ENCODE measurements around the gene VAMP5.

VAMP5 gene

GRCh38 chr2:85598594-85599340, 14.5 kb downstream of the VAMP5 start:
- H3K4me3 ChIP-seq (replicated peaks in 1 of 2; ENCODE audit: low read depth in 2 of 2, low read length in 2 of 2) = no peak overlapping the region
- TF ChIP-seq CTCF (IDR thresholded peaks at IDR 0.05; ENCODE audit: low read depth, low read length) = no peak
- DNase-seq (ENCODE audit: low read depth in 2 of 2) = no peak

- no peak for TF ChIP-seq CTCF (IDR thresholded peaks at IDR 0.05; ENCODE audit: low read depth, low read length)
- DNase-seq (ENCODE audit: low read depth in 2 of 2) = no peak
- no peak overlapping the region for H3K4me3 ChIP-seq (replicated peaks in 1 of 2; ENCODE audit: low read depth in 2 of 2, low read length in 2 of 2)
These were observed 15.4 kb downstream of the VAMP5 start for GRCh38 chr2:85599468-85600234.

GRCh38 chr2:85600235-85600575, 16.0 kb downstream of the VAMP5 start:
- TF ChIP-seq CTCF (IDR thresholded peaks at IDR 0.05; ENCODE audit: low read depth, low read length) = no peak
- DNase-seq (ENCODE audit: low read depth in 2 of 2) = no peak
- no peak overlapping the region for H3K4me3 ChIP-seq (replicated peaks in 1 of 2; ENCODE audit: low read depth in 2 of 2, low read length in 2 of 2)

GRCh38 chr2:85600951-85601770, 16.9 kb downstream of the VAMP5 start:
- TF ChIP-seq CTCF (IDR thresholded peaks at IDR 0.05; ENCODE audit: low read depth, low read length) = no peak
- peak overlapping the region; percentile 82 to 91 for H3K4me3 ChIP-seq (replicated peaks in 1 of 2; ENCODE audit: low read depth in 2 of 2, low read length in 2 of 2)
- DNase-seq (ENCODE audit: low read depth in 2 of 2) = no peak

- no peak for TF ChIP-seq CTCF (IDR thresholded peaks at IDR 0.05; ENCODE audit: low read depth, low read length)
These were observed 17.7 kb downstream of the VAMP5 start for GRCh38 chr2:85601771-85602475.

More at GRCh38 chr2:85601771-85602475, 17.7 kb downstream of the VAMP5 start:
- DNase-seq (ENCODE audit: low read depth in 2 of 2) = peak; percentile 36 to 69
- H3K4me3 ChIP-seq (replicated peaks in 1 of 2; ENCODE audit: low read depth in 2 of 2, low read length in 2 of 2) = peak overlapping the region; percentile 82 to 91

All from cardiac fibroblast (primary cell).